GM23338 (cell line): ENCODE data around the gene CNOT10. TPM values are rescaled to one million over a fixed set of nuclear protein-coding genes. Genes with fewer than 3 reads are reported as not detected.

Experiments used
- ATAC-seq: fragments of 200-7000 bp; cut with Tn5 transposase; 3 replicates; pipeline ENCODE4 v1.9.1; 2020
- DNase-seq: peaks from one replicate; pipeline ENCODE4 v3.0.0-alpha.2; 2015; ENCODE audit warnings: low spot score
- H2AFZ ChIP-seq: fragments of 200-600 bp; sonication (generic); 2 replicates; pipeline ENCODE4 v1.8.0; 2016; ENCODE audit warnings: antibody characterized with exemption, mild to moderate bottlenecking, moderate library complexity
- H3F3A ChIP-seq: fragments of 200-600 bp; sonication (generic); replicated peaks from 2 replicates; pipeline ENCODE4 v1.8.0; 2017; ENCODE audit warnings: antibody characterized with exemption, mixed run types, low read depth
- H3K27ac ChIP-seq: fragments of 200-600 bp; sonication (generic); 2 replicates; pipeline ENCODE4 v1.6.1; 2016; ENCODE audit warnings: low read depth
- H3K27me3 ChIP-seq: fragments of 200-600 bp; sonication (generic); 2 replicates; pipeline ENCODE4 v1.8.0; 2016; ENCODE audit warnings: mild to moderate bottlenecking, mixed run types, moderate library complexity; ENCODE audit not compliant: insufficient read depth
- H3K36me3 ChIP-seq: fragments of 200-600 bp; sonication (generic); 2 replicates; pipeline ENCODE4 v1.8.0; 2016; ENCODE audit warnings: mild to moderate bottlenecking; ENCODE audit not compliant: insufficient read depth
- H3K4me1 ChIP-seq: fragments of 200-600 bp; sonication (generic); 2 replicates; pipeline ENCODE4 v1.8.0; 2016; ENCODE audit warnings: mild to moderate bottlenecking, moderate library complexity; ENCODE audit not compliant: insufficient read depth
- H3K4me2 ChIP-seq: fragments of 200-600 bp; sonication (generic); 2 replicates; pipeline ENCODE4 v1.7.1; 2017; ENCODE audit warnings: mixed run types
- H3K4me3 ChIP-seq: fragments of 200-600 bp; sonication (generic); 2 replicates; pipeline ENCODE4 v1.6.1; 2016; ENCODE audit warnings: mixed run types
- H3K79me2 ChIP-seq: fragments of 200-600 bp; sonication (generic); replicated peaks from 2 replicates; pipeline ENCODE4 v1.8.0; 2017; ENCODE audit warnings: mild to moderate bottlenecking; ENCODE audit not compliant: insufficient read depth
- H3K9me2 ChIP-seq: fragments of 200-600 bp; sonication (generic); 2 replicates; pipeline ENCODE4 v1.8.0; 2017; ENCODE audit not compliant: insufficient read depth
- H4K20me1 ChIP-seq: fragments of 200-600 bp; sonication (generic); replicated peaks from 2 replicates; pipeline ENCODE4 v1.8.0; 2017; ENCODE audit warnings: mild to moderate bottlenecking; ENCODE audit not compliant: insufficient read depth
- H3K27ac Mint-ChIP-seq: 2 replicates; pipeline ENCODE4 v1.8.0; 2020; ENCODE audit warnings: inconsistent platforms, mild to moderate bottlenecking, moderate library complexity, mixed read lengths
- H3K27me3 Mint-ChIP-seq: 3 replicates; pipeline ENCODE4 v1.8.0; 2022; ENCODE audit warnings: low read depth, mild to moderate bottlenecking, moderate library complexity, mixed read lengths, inconsistent platforms; ENCODE audit not compliant: insufficient read depth, poor library complexity
- H3K36me3 Mint-ChIP-seq: 3 replicates; pipeline ENCODE4 v1.8.0; 2021; ENCODE audit warnings: low read depth, mild to moderate bottlenecking, inconsistent platforms, moderate library complexity, mixed read lengths
- H3K4me1 Mint-ChIP-seq: 3 replicates; pipeline ENCODE4 v1.8.0; 2020; ENCODE audit warnings: mild to moderate bottlenecking, inconsistent platforms, mixed read lengths
- H3K4me3 Mint-ChIP-seq: 3 replicates; pipeline ENCODE4 v1.8.0; 2021; ENCODE audit warnings: moderate library complexity, mild to moderate bottlenecking, inconsistent platforms, mixed read lengths
- H3K9me3 Mint-ChIP-seq: 3 replicates; pipeline ENCODE4 v1.8.0; 2020; ENCODE audit warnings: moderate library complexity, mild to moderate bottlenecking, inconsistent platforms, mixed read lengths
- CREB1 ChIP-seq: fragments of 250-450 bp; sonication (Bioruptor Pico); IDR thresholded peaks from 2 replicates; pipeline ENCODE4 v1.5.0; 2020; ENCODE audit warnings: low read depth, mild to moderate bottlenecking, moderate library complexity
- EZH2 ChIP-seq: fragments of 200-600 bp; sonication (generic); IDR thresholded peaks from one replicate; pipeline ENCODE4 v1.8.0; 2017; ENCODE audit warnings: antibody characterized with exemption, mild to moderate bottlenecking, low read depth; ENCODE audit not compliant: unreplicated experiment
- EZH2phosphoT487 ChIP-seq: fragments of 200-600 bp; sonication (generic); IDR thresholded peaks from one replicate; pipeline ENCODE4 v1.8.1; 2018; ENCODE audit warnings: antibody characterized with exemption; ENCODE audit not compliant: unreplicated experiment
- JUNB ChIP-seq: IDR thresholded peaks from one replicate; pipeline ENCODE4 v1.6.1; 2016; ENCODE audit warnings: antibody characterized with exemption; ENCODE audit not compliant: unreplicated experiment
- NANOG ChIP-seq: IDR thresholded peaks from 2 replicates; pipeline ENCODE4 v1.6.1; 2016; ENCODE audit warnings: antibody characterized with exemption, borderline replicate concordance
- POLR2AphosphoS5 ChIP-seq: IDR thresholded peaks from 2 replicates; pipeline ENCODE4 v1.6.1; 2016; ENCODE audit warnings: antibody characterized with exemption, low read depth
- STAT1 ChIP-seq: IDR thresholded peaks from one replicate; pipeline ENCODE4 v1.6.1; 2016; ENCODE audit warnings: antibody characterized with exemption; ENCODE audit not compliant: unreplicated experiment
- ZNF114 ChIP-seq: fragments of 250-450 bp; sonication (Bioruptor Pico); IDR thresholded peaks from 2 replicates; pipeline ENCODE4 v1.5.0; 2020; ENCODE audit warnings: mild to moderate bottlenecking, moderate library complexity
- ZNF331 ChIP-seq: fragments of 250-450 bp; sonication (Bioruptor Pico); IDR thresholded peaks from 2 replicates; pipeline ENCODE4 v1.5.0; 2020; ENCODE audit warnings: low read depth, mild to moderate bottlenecking, moderate library complexity
- polyA plus RNA-seq: library from polyadenylated mRNA; unstranded; fragments of >200 nt; fragmentation: Nextera tagmentation; extraction: Ambion mirVana; gene quantifications from 2 replicates; pipeline ENCODE4 v1.2.1, GENCODE V29; 2016
- total RNA-seq: library from RNA; depleted of rRNA; stranded (reverse); fragments of >200 nt; shearing (Covaris generic); gene quantifications from 2 replicates; pipeline ENCODE4 v1.2.3, GENCODE V29; 2014
- TF ChIP-seq, protein P1 (sequence below): IDR thresholded peaks from one replicate; pipeline ENCODE4 v1.6.1; 2018; ENCODE audit warnings: antibody characterized with exemption; ENCODE audit not compliant: unreplicated experiment
- TF ChIP-seq, protein P2 (sequence below): IDR thresholded peaks from 2 replicates; pipeline ENCODE4 v1.6.1; 2016; ENCODE audit warnings: antibody characterized with exemption

The CNOT10 gene
- total and polyA plus RNA-seq, 2 experiments from 2014 or later: 27.2 to 46.9 TPM

DNA sequence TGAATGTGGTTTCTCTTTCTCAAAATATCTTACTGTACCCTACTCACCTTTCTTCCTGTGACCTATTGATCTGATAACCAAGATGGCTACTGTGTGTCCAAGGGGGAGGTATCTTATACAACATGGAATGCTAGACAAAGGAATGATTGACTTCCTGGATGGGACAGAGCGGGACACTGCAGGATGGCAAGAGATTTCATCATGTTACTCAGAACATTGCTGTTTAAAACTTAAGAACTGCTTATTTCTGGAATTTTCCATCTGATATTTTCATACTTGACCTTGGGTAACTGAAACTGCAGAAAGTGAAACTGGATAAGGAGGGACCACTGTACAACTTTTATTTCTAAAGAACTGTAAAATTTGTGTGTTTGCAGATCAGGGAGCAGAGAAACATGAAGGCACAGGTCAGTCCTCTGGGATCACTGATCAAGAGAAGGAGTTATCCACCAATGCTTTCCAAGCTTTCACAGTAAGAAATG, 18.5 kb downstream of the CNOT10 start (continued):
- TF ChIP-seq, protein P1, sequence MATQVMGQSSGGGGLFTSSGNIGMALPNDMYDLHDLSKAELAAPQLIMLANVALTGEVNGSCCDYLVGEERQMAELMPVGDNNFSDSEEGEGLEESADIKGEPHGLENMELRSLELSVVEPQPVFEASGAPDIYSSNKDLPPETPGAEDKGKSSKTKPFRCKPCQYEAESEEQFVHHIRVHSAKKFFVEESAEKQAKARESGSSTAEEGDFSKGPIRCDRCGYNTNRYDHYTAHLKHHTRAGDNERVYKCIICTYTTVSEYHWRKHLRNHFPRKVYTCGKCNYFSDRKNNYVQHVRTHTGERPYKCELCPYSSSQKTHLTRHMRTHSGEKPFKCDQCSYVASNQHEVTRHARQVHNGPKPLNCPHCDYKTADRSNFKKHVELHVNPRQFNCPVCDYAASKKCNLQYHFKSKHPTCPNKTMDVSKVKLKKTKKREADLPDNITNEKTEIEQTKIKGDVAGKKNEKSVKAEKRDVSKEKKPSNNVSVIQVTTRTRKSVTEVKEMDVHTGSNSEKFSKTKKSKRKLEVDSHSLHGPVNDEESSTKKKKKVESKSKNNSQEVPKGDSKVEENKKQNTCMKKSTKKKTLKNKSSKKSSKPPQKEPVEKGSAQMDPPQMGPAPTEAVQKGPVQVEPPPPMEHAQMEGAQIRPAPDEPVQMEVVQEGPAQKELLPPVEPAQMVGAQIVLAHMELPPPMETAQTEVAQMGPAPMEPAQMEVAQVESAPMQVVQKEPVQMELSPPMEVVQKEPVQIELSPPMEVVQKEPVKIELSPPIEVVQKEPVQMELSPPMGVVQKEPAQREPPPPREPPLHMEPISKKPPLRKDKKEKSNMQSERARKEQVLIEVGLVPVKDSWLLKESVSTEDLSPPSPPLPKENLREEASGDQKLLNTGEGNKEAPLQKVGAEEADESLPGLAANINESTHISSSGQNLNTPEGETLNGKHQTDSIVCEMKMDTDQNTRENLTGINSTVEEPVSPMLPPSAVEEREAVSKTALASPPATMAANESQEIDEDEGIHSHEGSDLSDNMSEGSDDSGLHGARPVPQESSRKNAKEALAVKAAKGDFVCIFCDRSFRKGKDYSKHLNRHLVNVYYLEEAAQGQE: no peak
- TF ChIP-seq ZNF331 (no peak), POLR2AphosphoS5 (no peak), CREB1 (CRISPR knock-in tag) (no peak), JUNB (no peak), STAT1 (no peak), ZNF114 (CRISPR knock-in tag) (no peak)

DNA sequence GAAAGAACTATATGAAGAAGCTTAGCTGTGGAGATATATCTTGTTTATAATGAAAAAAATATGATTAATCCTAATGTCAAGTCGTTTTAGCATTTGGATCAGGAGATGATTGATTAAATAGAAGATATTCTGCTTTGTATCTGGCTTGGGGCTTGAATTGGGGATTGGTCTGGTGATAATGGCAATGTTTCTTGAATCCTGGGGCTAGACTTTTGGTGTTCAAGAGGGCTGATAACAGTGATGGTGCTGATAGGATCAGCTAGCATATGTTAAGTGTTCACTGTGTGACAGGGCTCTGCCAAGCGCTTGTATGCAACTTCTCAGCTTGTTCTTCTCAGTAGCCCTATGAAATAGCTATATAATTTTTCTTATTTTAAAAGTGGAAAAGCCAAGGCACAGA, 20.2 kb downstream of the CNOT10 start:
- Mint-ChIP-seq H3K4me1 (peaks cover 9% of the 10 kb centered on the region), H3K27ac (no peak overlapping the region), H3K9me3 (no peaks in the 10 kb centered on the region), H3K36me3 (peaks cover 16% of the 10 kb centered on the region), H3K4me3 (no peak overlapping the region), H3K27me3 (no peaks in the 10 kb centered on the region)
- Histone ChIP-seq H3K27me3 (no peaks in the 10 kb centered on the region), H3K4me2 (no peak overlapping the region), H3K36me3 (peaks cover 16% of the 10 kb centered on the region; the same call in 1 of the 2 replicates), H3K27ac (no peak overlapping the region), H3K4me3 (no peak overlapping the region), H3K79me2 (peaks cover 29% of the 10 kb centered on the region), H4K20me1 (peaks cover 7% of the 10 kb centered on the region; the same call in 1 of the 2 replicates), H3K4me1 (no peaks in the 10 kb centered on the region), H2AFZ (no peak overlapping the region), H3K9me2 (no peaks in the 10 kb centered on the region), H3F3A (no peaks in the 10 kb centered on the region)
- TF ChIP-seq EZH2phosphoT487 (no peak), STAT1 (no peak), NANOG (no peak)
- DNase-seq (no peak), ATAC-seq (no peak)

DNA sequence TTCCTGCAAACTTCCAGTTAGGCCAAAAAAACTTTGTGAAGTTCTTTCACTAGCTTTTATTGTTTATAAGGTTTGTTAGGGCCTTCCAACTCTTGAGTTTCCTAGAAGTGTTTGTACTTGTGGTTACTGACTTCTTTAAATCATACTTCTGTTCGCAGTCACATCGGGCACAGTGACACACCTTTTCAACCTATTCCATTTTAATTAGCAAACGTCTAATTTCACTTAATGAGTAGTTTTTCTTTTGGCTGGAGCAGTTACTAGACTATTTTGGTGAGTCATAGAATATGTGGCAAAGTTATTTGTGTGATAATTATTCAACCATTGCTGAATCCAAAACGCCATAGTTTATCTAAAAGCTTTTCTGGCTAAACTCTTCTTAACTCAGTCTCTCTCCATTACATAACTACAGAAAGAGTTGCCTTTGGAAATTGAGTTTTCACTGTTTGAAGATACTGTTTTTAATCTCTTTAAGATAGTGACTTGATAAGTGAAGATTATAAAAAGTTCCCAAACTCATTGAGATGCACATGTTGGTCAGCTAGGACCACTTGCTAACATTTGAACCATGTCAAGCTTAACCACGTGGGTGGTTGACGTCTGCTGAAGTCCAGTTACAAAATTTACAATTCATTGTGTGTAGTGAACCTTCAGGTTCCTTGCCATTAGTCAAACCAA, 21.5 kb downstream of the CNOT10 start:
- Histone ChIP-seq H3K27ac (no peak overlapping the region), H3K4me1 (no peaks in the 10 kb centered on the region), H3K4me2 (no peak overlapping the region), H3K36me3 (peaks cover 16% of the 10 kb centered on the region; the same call in 1 of the 2 replicates), H2AFZ (no peak overlapping the region), H4K20me1 (no peaks in the 10 kb centered on the region), H3F3A (no peaks in the 10 kb centered on the region), H3K4me3 (no peak overlapping the region), H3K79me2 (peaks cover 17% of the 10 kb centered on the region), H3K9me2 (no peaks in the 10 kb centered on the region), H3K27me3 (no peaks in the 10 kb centered on the region)
- Mint-ChIP-seq H3K9me3 (no peaks in the 10 kb centered on the region), H3K27ac (no peak overlapping the region), H3K4me1 (peaks cover 6% of the 10 kb centered on the region), H3K4me3 (no peak overlapping the region), H3K36me3 (peaks cover 26% of the 10 kb centered on the region), H3K27me3 (no peaks in the 10 kb centered on the region)
- ATAC-seq (no peak), DNase-seq (no peak)
- TF ChIP-seq EZH2phosphoT487: no peak
- TF ChIP-seq STAT1: no peak
- TF ChIP-seq ZNF331: no peak
- no peak for TF ChIP-seq POLR2AphosphoS5
- TF ChIP-seq NANOG: no peak
- no peak for TF ChIP-seq ZNF114 (CRISPR knock-in tag)
- TF ChIP-seq JUNB: no peak
- TF ChIP-seq, protein P2, sequence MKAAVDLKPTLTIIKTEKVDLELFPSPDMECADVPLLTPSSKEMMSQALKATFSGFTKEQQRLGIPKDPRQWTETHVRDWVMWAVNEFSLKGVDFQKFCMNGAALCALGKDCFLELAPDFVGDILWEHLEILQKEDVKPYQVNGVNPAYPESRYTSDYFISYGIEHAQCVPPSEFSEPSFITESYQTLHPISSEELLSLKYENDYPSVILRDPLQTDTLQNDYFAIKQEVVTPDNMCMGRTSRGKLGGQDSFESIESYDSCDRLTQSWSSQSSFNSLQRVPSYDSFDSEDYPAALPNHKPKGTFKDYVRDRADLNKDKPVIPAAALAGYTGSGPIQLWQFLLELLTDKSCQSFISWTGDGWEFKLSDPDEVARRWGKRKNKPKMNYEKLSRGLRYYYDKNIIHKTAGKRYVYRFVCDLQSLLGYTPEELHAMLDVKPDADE: no peak
- no peak for TF ChIP-seq EZH2
- no peak for TF ChIP-seq CREB1 (CRISPR knock-in tag)
